HG02763 (cell line): ENCODE measurements around the gene NT5C1A.

ENCODE experiments used
- ATAC-seq: cut with Tn5 transposase; IDR thresholded peaks from one replicate; pipeline ENCODE4 v1.9.1; 2021; ENCODE audit warnings: mild to moderate bottlenecking, moderate library complexity; ENCODE audit not compliant: unreplicated experiment

NT5C1A gene

DNA sequence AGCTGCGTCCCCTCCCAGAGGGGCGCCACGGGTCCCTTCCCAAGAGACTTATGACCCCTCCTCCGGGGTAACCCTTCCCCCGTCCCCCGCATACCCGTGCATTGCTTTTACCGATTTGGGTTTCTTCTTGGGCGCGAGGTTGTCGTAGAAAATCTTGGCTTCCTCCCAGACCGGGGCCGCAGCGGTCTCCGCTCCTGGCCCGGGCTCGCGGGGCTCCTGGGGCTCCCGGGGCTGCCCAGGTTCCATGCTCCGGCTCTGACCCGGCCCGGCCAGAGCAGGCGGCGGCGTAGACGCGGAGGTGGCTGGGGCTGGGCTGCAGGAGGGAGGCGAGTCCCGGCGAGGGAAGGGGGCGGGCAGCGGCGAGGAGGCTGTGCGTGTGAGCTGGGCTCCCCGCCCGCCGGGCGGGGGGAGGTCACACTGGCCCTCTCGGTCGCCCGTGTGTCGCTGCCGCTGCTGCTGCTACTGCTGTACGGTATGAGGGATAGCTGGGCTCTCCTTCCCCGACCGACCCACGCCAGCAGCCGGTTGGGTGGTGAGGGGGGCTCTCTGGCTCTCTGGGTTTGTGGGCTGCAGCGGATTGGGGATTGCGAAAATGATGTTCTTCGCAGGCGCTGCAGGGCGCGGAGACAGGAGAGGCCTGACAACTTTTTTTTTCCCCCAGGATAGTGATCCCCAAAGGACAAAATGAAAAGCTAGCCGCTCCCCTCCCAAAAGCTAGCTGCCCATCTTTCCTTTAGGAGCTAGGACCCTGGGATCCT lies at the start of gene NT5C1A:
Gene NT5C1A (minus strand): TSS at position 315 of the 758 bp plus-strand sequence. CDS start 69 bp downstream, at position 246.
- ATAC-seq, result no peak

DNA sequence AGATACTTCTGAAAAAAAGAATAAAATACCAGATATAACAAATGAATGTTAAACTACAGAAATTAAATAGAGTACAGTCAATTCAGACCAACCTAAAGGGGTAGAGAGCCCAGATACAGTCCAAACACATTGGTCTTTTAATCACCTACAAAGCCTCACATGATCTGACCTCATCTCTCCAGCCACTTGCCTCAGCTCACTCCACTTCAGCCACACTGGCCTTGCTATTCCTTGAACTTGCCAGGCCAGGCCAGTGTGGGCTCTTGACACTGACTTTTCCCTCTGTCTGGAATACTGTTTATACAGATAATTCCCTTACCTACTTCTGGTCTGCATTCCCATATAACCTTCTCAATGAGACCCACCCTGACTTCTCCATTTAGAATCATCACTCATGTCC lies 49.8 kb upstream of the NT5C1A start:
- ATAC-seq, result no peak

- ATAC-seq, result no peak
Measured at GRCh38 chr1:39720094-39720999, 48.4 kb upstream of the NT5C1A start.

DNA sequence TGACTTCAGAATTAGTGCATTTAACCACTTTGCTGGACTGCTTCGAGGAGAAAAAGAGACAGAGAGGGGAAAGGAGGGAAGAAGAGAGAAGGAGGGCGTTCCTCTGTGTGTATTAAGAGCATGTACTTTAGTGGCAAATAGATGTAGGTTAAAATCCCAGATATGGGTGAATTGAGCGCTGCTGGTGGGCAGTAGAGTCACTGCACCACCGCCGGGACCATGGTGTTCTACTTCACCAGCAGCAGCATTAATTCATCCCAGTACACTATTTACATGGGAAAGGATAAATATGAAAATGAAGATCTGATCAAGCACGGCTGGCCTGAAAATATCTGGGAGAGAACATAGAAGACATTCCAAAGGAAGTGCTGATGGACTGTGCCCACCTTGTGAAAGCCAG lies 45.9 kb upstream of the NT5C1A start:
- no peak for ATAC-seq

DNA sequence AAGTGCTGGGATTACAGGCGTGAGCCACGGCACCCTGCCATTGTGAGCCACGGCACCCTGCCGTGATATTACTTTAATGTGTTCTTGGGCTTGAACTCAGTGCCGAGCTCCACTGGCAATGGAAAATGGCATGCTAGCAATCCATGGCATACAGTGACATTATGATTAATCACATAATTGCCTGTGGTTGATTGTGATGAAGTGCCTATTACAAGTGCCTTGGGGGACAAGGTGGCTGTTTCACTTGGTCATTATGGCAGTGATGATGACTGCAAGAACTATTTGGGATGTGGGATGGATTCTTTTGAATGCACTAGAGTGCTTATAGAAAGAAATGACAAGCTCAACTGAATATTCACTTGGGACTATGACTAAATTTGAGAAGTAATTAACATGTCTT lies 41.6 kb upstream of the NT5C1A start:
- no peak for ATAC-seq

GRCh38 chr1:39711966-39712340 lies 40.0 kb upstream of the NT5C1A start:
- ATAC-seq, result no peak

- ATAC-seq, result no peak
Measured at GRCh38 chr1:39711104-39711965, 39.4 kb upstream of the NT5C1A start.

DNA sequence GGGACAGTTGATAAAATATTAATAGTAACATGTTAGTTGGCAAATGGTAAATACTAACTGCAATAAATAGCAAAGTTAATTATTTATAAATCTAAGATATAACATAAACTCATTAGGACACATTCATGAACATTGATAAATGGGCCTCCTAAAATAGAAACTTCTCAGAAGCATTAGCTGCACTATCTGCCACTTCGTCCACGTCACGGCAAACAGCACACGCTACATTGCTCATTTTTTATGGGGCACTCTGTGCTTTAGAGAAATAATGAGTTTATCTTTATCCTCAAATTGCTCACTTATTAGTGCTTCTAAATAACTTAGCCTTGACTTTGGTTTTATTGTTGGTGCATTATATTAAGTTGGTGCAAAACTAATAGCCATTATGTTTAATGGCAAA lies 35.6 kb upstream of the NT5C1A start:
- no peak for ATAC-seq

- no peak for ATAC-seq
Measured at GRCh38 chr1:39704757-39705156, 32.9 kb upstream of the NT5C1A start.

- no peak for ATAC-seq
Measured at GRCh38 chr1:39701049-39701439, 29.1 kb upstream of the NT5C1A start.

DNA sequence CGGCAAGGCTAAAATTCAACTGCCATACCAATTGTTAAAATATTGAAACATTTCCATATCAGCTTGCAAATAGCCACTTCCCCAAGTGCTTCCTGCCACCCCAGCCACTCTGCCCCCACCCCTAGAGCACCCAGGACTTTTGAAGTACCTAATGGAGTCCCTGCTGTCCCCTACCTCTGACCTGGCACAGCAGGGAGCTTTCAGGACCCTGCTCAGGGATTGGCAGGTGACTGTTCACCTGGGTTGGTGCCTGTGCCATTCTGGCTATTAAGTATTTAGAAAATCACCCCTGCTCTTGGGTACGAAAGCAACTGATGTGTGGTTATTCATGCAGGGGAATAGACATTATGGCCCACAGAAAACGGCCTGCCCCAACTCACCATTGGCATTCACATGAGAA lies 28.4 kb upstream of the NT5C1A start:
- no peak for ATAC-seq

- no peak for ATAC-seq
Measured at GRCh38 chr1:39699419-39699818, 27.5 kb upstream of the NT5C1A start.

DNA sequence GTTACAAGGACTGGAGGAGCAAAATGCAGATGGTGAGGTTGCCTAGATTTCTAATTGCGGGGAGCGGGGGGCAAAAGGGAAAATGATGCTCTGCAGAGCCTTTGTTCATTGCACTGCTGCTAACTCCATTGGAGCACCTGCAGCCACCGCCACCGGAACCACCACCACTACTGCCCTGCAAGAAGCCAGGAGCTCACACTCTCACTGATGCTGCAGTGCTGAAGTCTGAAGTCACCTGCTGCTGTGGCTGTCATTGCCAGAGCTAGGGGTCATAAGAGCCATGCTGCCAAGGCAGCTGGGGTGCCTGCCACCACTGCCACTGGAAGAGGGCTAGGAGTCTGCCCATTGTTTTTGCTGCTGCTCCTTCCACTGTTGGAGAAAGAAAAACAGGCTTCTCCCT lies 26.7 kb upstream of the NT5C1A start:
- ATAC-seq, result no peak

- no peak for ATAC-seq
Measured at GRCh38 chr1:39696448-39696847, 24.5 kb upstream of the NT5C1A start.

GRCh38 chr1:39695016-39695415 lies 23.1 kb upstream of the NT5C1A start:
- no peak for ATAC-seq

DNA sequence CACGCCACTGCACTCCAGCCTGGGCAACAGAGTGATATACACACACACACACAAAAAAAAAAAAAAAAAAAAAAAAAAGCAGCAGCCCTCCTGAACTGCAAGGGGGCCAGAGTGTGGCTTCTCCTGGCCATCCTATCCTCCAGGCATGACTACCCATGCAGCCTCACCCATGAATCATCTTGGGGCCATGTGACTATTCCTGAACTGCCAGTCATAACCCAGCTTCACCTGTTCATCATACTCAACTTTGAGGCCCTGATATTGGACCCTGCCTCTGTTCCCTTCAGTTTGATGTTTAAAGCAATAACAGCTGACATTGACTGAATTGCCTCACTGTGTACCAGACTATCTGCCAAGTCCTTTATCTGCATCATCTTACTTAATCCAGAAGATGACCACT lies 22.1 kb upstream of the NT5C1A start:
- ATAC-seq, result no peak

DNA sequence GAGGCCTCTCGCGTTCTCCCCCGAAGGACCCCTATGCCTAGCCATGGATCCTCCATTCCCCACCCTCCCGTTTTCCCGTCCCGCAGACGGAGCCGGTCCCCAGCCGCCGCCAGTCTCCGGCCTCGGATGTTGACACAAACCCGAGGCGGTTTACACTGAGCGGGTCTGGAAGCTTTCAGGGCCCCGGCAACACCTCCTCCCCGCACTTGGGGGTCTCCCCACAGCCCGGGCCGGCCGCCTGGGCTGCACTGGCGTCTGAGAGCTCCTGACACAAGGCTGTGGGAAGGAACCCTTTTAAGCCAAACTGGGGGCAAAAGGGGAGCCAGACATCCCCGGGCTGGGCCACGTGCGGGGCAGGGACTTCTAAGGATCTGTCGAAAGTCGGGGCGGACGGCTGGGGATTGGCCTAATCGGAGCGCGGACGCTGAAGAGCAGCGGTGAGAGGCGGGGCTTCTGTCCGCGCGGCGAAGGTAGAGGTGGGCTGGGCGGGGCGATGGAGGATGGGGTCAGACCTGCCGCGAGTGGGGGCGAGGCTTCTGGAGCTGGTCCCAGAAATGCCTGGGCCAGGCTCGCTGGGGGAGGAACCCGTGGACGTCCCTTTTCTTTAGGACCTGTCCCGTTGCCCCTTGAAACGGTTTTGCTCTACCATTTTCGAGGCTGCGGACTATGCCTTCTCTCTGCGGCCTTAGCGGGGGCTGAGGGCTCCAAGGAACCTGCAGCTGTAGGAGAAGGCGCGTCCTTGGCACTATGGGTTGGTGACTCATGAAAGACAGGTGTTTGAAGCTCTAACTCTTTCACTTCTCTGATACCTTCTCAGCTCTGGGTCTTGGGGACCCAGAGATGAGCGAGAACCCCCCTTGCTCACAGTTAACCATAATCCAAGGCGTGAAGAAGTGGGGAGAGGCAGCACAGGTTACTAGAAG lies 20.5 kb upstream of the NT5C1A start:
- no peak for ATAC-seq

- no peak for ATAC-seq
Measured at GRCh38 chr1:39691383-39692151, 19.7 kb upstream of the NT5C1A start, which contains the start of gene HPCAL4. HPCAL4 (minus strand) TSS chr1:39691433; CDS start chr1:39684603, 6,830 bp downstream.

DNA sequence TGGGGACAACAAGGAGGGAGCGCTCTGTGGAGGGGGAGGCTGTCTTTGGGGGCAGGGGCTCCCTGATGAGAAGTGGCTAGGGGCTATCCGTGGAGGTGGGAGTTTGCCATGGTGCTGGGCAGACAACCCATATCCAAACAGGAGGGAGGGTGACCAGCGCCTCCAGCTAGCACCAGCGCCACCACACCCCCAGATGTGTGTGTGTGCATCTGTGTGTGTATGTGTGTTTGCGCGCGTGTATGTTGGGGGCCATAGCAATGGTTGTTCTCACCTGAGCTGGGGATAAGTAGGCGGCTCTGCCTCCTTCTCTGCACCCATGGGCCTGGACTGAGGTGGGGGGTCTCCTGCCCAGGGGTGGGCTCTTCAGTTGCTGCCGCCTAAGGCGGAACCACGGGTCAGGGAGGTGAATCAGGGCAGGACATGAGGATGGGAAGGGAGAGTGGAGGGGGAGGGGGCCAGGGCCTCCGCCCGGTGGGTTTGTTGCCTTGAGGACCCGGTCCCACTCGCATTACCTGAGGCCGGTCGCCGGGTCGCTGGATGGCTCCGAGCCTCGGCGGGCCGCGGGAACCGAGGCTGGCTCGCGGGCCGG lies 19.0 kb upstream of the NT5C1A start:
- no peak for ATAC-seq
